ENCODE data around the gene SPEM2.
"Not testable (repeated sequence)": the region's sequence is repeated elsewhere in the genome, so short reads cannot be mapped to it uniquely, and the experiment has no call there.

Gene SPEM2

GRCh38 chr17:7471729-7472128 is 46.3 kb downstream of the SPEM2 start:
- no peak for DNase-seq (ENCODE audit: low spot score)

GRCh38 chr17:7474767-7475166 is 49.4 kb downstream of the SPEM2 start:
- not testable (repeated sequence) for DNase-seq (ENCODE audit: low spot score)

- no peak for DNase-seq (ENCODE audit: low spot score)
Observed at GRCh38 chr17:7475764-7476422, 50.5 kb downstream of the SPEM2 start.

GRCh38 chr17:7476494-7476893 is 51.1 kb downstream of the SPEM2 start:
- DNase-seq (ENCODE audit: low spot score): no peak

DNA sequence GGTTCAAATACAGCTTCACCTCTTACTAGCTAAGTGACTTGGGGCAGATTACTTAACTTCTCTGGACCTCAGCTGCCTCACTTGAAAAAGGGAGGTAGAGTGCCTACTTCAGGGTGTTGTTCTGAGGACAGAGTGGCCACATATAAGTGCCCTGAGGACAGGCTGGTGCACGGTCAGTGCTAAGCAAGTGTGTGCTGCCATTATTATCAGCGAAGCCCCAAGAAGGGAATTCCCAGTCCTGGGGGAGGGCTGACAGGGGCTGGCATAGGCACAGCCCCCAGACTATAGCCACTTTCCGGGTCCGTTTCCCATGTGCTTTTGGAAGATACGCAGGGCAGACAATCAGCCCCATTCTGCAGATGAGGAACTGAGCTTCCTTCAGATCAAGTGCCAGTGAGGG is 51.5 kb downstream of the SPEM2 start:
- no peak for DNase-seq (ENCODE audit: low spot score)
